BLaER1 (cell line): ENCODE data around the gene GFRAL.

Experiments used
- H3K27ac ChIP-seq: shearing (Covaris generic); formaldehyde crosslinking; 2 replicates; pipeline ENCODE4 v1.8.1; 2022
- H3K27me3 ChIP-seq: shearing (Covaris generic); formaldehyde crosslinking; 2 replicates; pipeline ENCODE4 v1.8.1; 2022
- H3K36me3 ChIP-seq: shearing (Covaris generic); formaldehyde crosslinking; 2 replicates; pipeline ENCODE4 v1.8.1; 2022
- H3K4me1 ChIP-seq: shearing (Covaris generic); formaldehyde crosslinking; 2 replicates; pipeline ENCODE4 v1.8.1; 2022
- H3K4me2 ChIP-seq: shearing (Covaris generic); formaldehyde crosslinking; 2 replicates; pipeline ENCODE4 v1.8.1; 2022
- H3K4me3 ChIP-seq: shearing (Covaris generic); formaldehyde crosslinking; 2 replicates; pipeline ENCODE4 v1.8.1; 2022
- H3K9ac ChIP-seq: shearing (Covaris generic); formaldehyde crosslinking; 2 replicates; pipeline ENCODE4 v1.8.1; 2022
- H3K9me3 ChIP-seq: shearing (Covaris generic); formaldehyde crosslinking; 2 replicates; pipeline ENCODE4 v1.8.1; 2022
- H4K20me1 ChIP-seq: shearing (Covaris generic); formaldehyde crosslinking; 2 replicates; pipeline ENCODE4 v1.8.1; 2022
- Cebpa-rat ChIP-seq: shearing (Covaris generic); IDR thresholded peaks from 2 replicates; pipeline ENCODE4 v1.8.1; 2022

Gene GFRAL

GRCh38 chr6:55319961-55320695 lies 7.1 kb upstream of the GFRAL start:
- H3K27me3 ChIP-seq, result no peaks in the 10 kb centered on the region
- H3K4me3 ChIP-seq, result no peak overlapping the region
- H4K20me1 ChIP-seq, result no peaks in the 10 kb centered on the region
- TF ChIP-seq Cebpa-rat, result no peak
- no peak overlapping the region for H3K4me2 ChIP-seq
- H3K9me3 ChIP-seq, result no peaks in the 10 kb centered on the region
- H3K36me3 ChIP-seq, result no peaks in the 10 kb centered on the region
- H3K27ac ChIP-seq, result no peak overlapping the region
- no peak overlapping the region for H3K9ac ChIP-seq
- no peaks in the 10 kb centered on the region for H3K4me1 ChIP-seq

- H3K9me3 ChIP-seq, result no peaks in the 10 kb centered on the region
- no peak overlapping the region for H3K4me2 ChIP-seq
- TF ChIP-seq Cebpa-rat, result no peak
Measured at GRCh38 chr6:55320696-55321086, 6.6 kb upstream of the GFRAL start.

GRCh38 chr6:55377150-55377549 lies 49.9 kb downstream of the GFRAL start:
- no peak overlapping the region for H3K4me3 ChIP-seq
- H4K20me1 ChIP-seq, result no peaks in the 10 kb centered on the region
- H3K4me2 ChIP-seq, result no peak overlapping the region
- no peaks in the 10 kb centered on the region for H3K27me3 ChIP-seq
- H3K9me3 ChIP-seq, result no peaks in the 10 kb centered on the region
- H3K4me1 ChIP-seq, result peaks cover 8% of the 10 kb centered on the region
- H3K9ac ChIP-seq, result no peak overlapping the region
- H3K27ac ChIP-seq, result no peak overlapping the region
- TF ChIP-seq Cebpa-rat, result no peak
- no peaks in the 10 kb centered on the region for H3K36me3 ChIP-seq

More at GRCh38 chr6:55320696-55321086, 6.6 kb upstream of the GFRAL start:
- H3K4me3 ChIP-seq, result no peak overlapping the region
- no peaks in the 10 kb centered on the region for H3K4me1 ChIP-seq
- H3K9ac ChIP-seq, result no peak overlapping the region
- H3K27ac ChIP-seq, result no peak overlapping the region
- H3K36me3 ChIP-seq, result no peaks in the 10 kb centered on the region
- no peaks in the 10 kb centered on the region for H4K20me1 ChIP-seq
- no peaks in the 10 kb centered on the region for H3K27me3 ChIP-seq

GRCh38 chr6:55379471-55379870 lies 52.2 kb downstream of the GFRAL start:
- H3K9me3 ChIP-seq, result no peaks in the 10 kb centered on the region
- no peaks in the 10 kb centered on the region for H4K20me1 ChIP-seq
- H3K27me3 ChIP-seq, result no peaks in the 10 kb centered on the region
- H3K9ac ChIP-seq, result no peak overlapping the region
- no peaks in the 10 kb centered on the region for H3K4me1 ChIP-seq
- H3K27ac ChIP-seq, result no peak overlapping the region
- no peak for TF ChIP-seq Cebpa-rat
- H3K36me3 ChIP-seq, result no peaks in the 10 kb centered on the region
- H3K4me3 ChIP-seq, result no peak overlapping the region
- no peak overlapping the region for H3K4me2 ChIP-seq

GRCh38 chr6:55379895-55380294 lies 52.6 kb downstream of the GFRAL start:
- H3K36me3 ChIP-seq, result no peaks in the 10 kb centered on the region
- no peaks in the 10 kb centered on the region for H4K20me1 ChIP-seq
- TF ChIP-seq Cebpa-rat, result no peak
- no peaks in the 10 kb centered on the region for H3K27me3 ChIP-seq
- no peak overlapping the region for H3K9ac ChIP-seq
- H3K4me3 ChIP-seq, result no peak overlapping the region
- no peak overlapping the region for H3K27ac ChIP-seq
- H3K4me1 ChIP-seq, result no peaks in the 10 kb centered on the region
- no peak overlapping the region for H3K4me2 ChIP-seq
- no peaks in the 10 kb centered on the region for H3K9me3 ChIP-seq

- Histone ChIP-seq H3K9ac (no peak overlapping the region), H3K27me3 (no peaks in the 10 kb centered on the region), H4K20me1 (no peaks in the 10 kb centered on the region), H3K36me3 (no peaks in the 10 kb centered on the region), H3K9me3 (no peaks in the 10 kb centered on the region), H3K4me1 (no peaks in the 10 kb centered on the region), H3K4me3 (no peak overlapping the region), H3K27ac (no peak overlapping the region), H3K4me2 (no peak overlapping the region)
- TF ChIP-seq Cebpa-rat, result no peak
Measured at GRCh38 chr6:55388211-55388610, 60.9 kb downstream of the GFRAL start.

- no peak overlapping the region for H3K4me3 ChIP-seq
- no peaks in the 10 kb centered on the region for H3K36me3 ChIP-seq
- H3K27me3 ChIP-seq, result no peaks in the 10 kb centered on the region
- no peaks in the 10 kb centered on the region for H4K20me1 ChIP-seq
- TF ChIP-seq Cebpa-rat, result no peak
- H3K9me3 ChIP-seq, result no peaks in the 10 kb centered on the region
- no peak overlapping the region for H3K9ac ChIP-seq
- no peak overlapping the region for H3K4me2 ChIP-seq
- no peaks in the 10 kb centered on the region for H3K4me1 ChIP-seq
- no peak overlapping the region for H3K27ac ChIP-seq
Measured at GRCh38 chr6:55395871-55396270, 68.6 kb downstream of the GFRAL start.

GRCh38 chr6:55397986-55398385 lies 70.7 kb downstream of the GFRAL start:
- H3K9me3 ChIP-seq, result no peaks in the 10 kb centered on the region
- H4K20me1 ChIP-seq, result no peaks in the 10 kb centered on the region
- H3K4me2 ChIP-seq, result no peak overlapping the region
- H3K4me3 ChIP-seq, result no peak overlapping the region
- no peaks in the 10 kb centered on the region for H3K27me3 ChIP-seq
- H3K4me1 ChIP-seq, result no peaks in the 10 kb centered on the region
- H3K27ac ChIP-seq, result no peak overlapping the region
- H3K9ac ChIP-seq, result no peak overlapping the region
- no peaks in the 10 kb centered on the region for H3K36me3 ChIP-seq
- no peak for TF ChIP-seq Cebpa-rat

GRCh38 chr6:55399351-55399750 lies 72.1 kb downstream of the GFRAL start:
- H3K27me3 ChIP-seq, result no peaks in the 10 kb centered on the region
- no peaks in the 10 kb centered on the region for H3K36me3 ChIP-seq
- no peaks in the 10 kb centered on the region for H4K20me1 ChIP-seq
- no peak overlapping the region for H3K9ac ChIP-seq
- no peaks in the 10 kb centered on the region for H3K4me1 ChIP-seq
- no peaks in the 10 kb centered on the region for H3K9me3 ChIP-seq
- no peak overlapping the region for H3K27ac ChIP-seq
- no peak for TF ChIP-seq Cebpa-rat
- H3K4me2 ChIP-seq, result no peak overlapping the region
- no peak overlapping the region for H3K4me3 ChIP-seq

- Histone ChIP-seq H3K4me2 (no peak overlapping the region), H4K20me1 (no peaks in the 10 kb centered on the region), H3K36me3 (no peaks in the 10 kb centered on the region), H3K27ac (no peak overlapping the region), H3K4me3 (no peak overlapping the region), H3K9ac (no peak overlapping the region), H3K4me1 (no peaks in the 10 kb centered on the region), H3K9me3 (no peaks in the 10 kb centered on the region), H3K27me3 (no peaks in the 10 kb centered on the region)
- TF ChIP-seq Cebpa-rat, result no peak
Measured at GRCh38 chr6:55405474-55406235, 78.4 kb downstream of the GFRAL start.
